Neural progenitor cell (in vitro differentiated cells): Measurements from ENCODE around the gene SMARCE1.

ENCODE experiments used
- EZH2 ChIP-seq: fragments of 200-600 bp; sonication (generic); IDR thresholded peaks from 2 replicates; pipeline ENCODE4 v1.6.1; 2017; ENCODE audit warnings: antibody characterized with exemption, mild to moderate bottlenecking, moderate library complexity
- EZH2phosphoT487 ChIP-seq: fragments of 200-600 bp; sonication (generic); IDR thresholded peaks from 2 replicates; pipeline ENCODE4 v1.6.1; 2017; ENCODE audit warnings: antibody characterized with exemption
- TF ChIP-seq, protein P1 (sequence below): fragments of 200-600 bp; sonication (generic); IDR thresholded peaks from 2 replicates; pipeline ENCODE4 v1.5.1; 2017; ENCODE audit warnings: antibody characterized with exemption, mild to moderate bottlenecking

GRCh38 chr17:40599468-40599763 is 48.2 kb downstream of the SMARCE1 start:
- TF ChIP-seq, protein P1, sequence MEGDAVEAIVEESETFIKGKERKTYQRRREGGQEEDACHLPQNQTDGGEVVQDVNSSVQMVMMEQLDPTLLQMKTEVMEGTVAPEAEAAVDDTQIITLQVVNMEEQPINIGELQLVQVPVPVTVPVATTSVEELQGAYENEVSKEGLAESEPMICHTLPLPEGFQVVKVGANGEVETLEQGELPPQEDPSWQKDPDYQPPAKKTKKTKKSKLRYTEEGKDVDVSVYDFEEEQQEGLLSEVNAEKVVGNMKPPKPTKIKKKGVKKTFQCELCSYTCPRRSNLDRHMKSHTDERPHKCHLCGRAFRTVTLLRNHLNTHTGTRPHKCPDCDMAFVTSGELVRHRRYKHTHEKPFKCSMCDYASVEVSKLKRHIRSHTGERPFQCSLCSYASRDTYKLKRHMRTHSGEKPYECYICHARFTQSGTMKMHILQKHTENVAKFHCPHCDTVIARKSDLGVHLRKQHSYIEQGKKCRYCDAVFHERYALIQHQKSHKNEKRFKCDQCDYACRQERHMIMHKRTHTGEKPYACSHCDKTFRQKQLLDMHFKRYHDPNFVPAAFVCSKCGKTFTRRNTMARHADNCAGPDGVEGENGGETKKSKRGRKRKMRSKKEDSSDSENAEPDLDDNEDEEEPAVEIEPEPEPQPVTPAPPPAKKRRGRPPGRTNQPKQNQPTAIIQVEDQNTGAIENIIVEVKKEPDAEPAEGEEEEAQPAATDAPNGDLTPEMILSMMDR, result no peak
- TF ChIP-seq EZH2phosphoT487 (no peak), EZH2 (no peak)
